ENCODE results near the gene VMAC.
"Not testable (repeated sequence)": the region's sequence is repeated elsewhere in the genome, so short reads cannot be mapped to it uniquely, and the experiment has no call there.

VMAC gene

GRCh38 chr19:5884065-5884811 is 20.4 kb upstream of the VMAC start:
- not testable (repeated sequence) for DNase-seq

- DNase-seq = peak; percentile 21
Observed at GRCh38 chr19:5889288-5889971, 15.2 kb upstream of the VMAC start.

DNA sequence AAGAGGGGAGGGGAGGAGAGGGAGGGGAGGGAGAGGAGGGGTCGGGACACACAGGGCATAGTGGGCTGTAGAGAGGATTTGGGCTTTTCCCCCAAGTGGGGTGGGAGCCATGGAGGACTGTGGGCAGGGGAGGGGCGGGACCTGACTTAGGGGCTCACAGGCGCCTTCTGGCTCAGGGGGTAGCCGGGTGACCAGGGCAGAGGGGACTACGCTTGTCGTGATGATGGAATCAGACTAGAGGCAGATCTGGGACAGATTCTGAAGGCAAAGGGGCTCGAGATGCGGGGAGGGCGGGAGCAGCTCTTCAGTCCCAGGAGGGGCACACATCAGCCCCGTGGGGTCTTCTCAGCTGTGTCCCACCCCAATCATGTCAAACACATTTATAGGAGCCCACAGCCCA is 14.6 kb upstream of the VMAC start:
- DNase-seq = peak; percentile 18

GRCh38 chr19:5891572-5891937 is 13.1 kb upstream of the VMAC start:
- DNase-seq = no peak

DNA sequence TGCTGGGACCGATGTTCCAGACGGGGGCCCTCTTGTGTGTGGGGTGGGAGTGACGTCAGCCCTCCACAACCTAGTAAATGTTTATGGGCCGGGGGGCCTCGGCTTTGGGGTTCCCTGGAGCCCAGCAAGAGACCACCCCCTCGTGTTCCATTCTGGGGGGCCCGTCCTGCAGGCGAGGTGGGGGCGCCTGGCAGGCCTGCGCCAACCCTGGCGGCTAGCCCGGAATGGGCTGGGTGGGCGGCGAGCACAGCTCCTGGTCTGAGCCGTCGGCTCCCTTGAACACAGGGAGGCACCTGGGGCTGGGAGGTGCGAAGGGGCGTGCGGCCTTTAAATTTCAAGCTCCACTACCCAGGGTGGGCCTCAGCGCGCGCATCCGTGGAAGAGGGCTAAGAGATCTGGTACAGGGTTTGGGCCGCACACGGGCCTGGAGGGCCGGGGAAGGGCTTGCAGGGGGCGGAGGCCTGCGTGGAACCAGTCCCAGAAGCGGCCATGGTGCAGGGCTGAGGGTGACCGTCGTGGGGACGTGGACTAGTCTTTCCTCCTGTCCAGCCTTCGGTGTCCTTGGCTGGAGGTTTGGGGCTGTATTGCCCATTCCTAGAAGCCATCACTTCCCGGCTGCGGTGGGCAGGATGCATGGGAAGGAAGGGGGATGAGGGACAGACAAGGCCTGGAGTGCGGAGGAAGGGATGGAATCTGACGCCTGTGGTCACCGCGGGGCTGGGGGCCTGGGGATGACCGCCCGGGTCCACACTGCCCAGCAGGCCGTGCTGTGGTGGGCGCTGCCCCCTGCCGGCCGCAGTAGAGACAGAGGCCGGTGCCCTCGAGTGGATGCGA is 12.5 kb upstream of the VMAC start:
- DNase-seq = peak; percentile 63

DNA sequence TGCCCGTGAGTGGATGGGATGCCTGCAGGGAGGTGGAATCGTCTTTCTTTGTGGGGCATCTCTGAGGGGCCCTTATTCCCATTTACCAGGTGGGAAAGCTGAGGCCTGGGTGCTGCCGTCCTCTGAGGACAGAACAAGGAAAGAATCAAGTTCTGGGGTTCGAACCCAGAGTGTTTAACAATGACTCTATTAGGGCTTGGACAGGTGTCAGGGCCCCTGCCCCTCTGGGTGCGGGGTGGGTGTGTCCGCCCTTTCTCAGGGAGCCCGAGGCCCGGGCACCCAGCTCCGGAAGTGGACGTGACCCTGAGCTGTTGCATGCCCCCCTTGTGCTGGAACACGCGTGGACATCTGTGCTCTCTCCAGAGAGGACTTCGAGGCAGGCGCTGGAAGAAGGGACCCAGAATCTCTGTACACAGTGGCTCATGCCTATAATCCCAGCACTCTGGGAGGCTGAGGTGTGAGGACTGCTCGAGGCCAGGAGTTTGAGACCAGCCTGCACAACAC is 11.8 kb upstream of the VMAC start:
- peak; percentile 25 for DNase-seq

- DNase-seq = no peak
Observed at GRCh38 chr19:5893296-5893903, 11.3 kb upstream of the VMAC start.

GRCh38 chr19:5893907-5894703 is 10.6 kb upstream of the VMAC start:
- peak; percentile 52 for DNase-seq

DNA sequence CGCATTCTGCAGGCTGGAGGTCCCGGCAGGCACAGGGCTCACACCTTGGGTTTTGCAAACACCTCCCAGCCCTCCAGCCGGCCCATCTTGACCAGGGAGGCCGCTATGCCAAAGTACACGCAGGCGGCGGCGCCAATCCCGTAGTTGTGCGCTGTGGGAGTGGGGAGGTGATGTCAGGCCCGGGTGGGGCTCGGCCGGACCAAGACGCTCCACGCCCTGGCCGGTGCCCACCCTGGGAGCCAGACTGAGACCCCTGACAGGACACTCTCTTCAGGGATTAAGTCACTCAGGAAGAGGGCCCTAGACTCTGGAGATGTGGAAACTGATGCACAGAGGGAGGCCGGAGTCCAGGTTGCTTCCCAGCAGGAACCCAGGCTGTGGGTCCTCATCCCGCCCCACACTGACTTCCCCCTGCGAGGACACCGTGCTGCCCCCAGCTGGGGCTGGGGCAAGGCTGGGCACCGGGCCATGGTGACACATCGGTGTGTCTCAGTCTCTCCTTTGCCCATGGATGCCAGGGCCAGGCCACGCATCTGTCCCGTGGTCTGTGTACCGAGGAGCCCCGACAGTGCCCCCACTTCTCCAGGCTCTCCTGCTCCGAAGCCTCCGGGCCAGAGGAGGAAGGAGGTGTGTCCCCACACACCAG is 9.8 kb upstream of the VMAC start:
- peak; percentile 24 for DNase-seq

DNA sequence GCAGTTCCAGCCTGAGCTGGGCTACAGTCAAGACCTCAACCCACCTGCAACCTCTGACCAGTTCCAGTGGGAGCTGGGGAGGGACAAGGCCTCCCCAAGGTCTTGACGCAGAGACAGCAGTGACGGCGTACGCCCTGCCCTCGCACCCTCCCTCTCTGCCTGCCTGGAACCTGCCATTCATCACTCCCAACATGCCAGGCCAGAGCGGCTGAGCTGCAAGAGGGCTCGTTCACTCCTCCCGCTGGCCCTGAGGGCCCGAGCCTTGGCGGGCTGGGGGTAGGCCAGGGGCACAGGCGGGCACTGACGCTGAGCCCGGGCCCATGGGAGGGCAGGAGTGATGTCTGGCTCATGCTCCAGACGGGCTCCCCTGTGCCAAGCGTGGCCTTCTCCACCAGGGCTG is 9.3 kb upstream of the VMAC start:
- DNase-seq = peak; percentile 17

DNA sequence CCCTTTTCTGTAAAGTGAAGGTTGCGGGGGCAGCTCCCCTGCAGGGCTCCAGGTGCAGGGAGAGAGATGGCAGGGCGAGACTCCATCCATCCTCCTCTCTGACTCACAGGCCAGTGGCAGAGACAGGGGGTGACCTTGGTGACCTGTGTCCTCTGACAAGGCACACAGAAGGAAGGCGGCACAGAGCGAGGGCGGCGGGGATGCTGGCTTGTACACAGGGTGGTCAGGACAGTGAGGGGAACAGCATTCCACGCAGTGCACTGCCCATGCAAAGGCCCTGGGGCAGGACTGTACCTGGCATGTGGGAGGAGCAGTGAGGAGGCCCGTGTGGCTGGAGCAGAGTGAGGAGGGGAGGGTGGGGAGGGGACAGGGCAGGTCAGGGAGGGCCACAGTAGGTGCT is 8.8 kb upstream of the VMAC start:
- no peak for DNase-seq

- DNase-seq = peak; percentile 17
Observed at GRCh38 chr19:5896365-5897076, 8.2 kb upstream of the VMAC start.

DNA sequence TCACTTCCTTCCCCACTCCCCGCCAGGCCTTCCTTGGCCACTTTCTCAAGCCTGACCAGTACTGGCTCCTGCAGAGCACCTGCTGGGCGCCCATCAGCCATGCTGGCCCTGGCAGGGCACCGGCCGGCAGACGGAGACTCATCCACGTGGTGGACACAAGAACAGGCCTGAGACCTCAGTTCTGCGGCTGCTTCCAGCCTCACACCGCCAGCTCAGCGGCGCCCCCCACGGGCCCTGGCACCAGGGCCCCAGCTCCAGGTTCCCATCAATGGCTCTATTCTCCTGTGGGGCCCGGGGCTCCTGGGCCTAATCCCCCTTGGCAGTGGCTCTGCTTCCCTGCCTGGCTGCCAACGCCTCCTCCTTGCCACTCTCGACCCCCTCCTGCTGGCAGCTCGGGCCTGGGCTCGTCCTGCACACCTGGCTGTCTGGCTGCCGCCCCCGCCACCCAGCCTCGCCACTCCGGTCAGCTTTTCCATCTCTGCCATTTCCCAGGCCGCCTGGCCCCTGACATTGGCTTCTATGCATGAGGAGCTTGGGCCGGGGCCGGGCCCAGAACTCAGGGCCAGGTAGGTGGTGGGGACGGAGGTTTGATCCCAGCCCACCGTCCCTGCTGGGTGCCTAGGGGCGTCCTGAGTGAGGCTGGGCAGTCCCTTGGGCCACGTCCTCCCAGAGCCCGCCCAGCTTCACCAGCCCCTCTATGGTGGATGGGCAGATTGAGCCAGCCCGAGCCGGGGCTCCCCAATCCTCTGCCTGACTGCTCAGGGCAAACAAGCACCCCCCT is 7.3 kb upstream of the VMAC start:
- DNase-seq = peak; percentile 13

DNA sequence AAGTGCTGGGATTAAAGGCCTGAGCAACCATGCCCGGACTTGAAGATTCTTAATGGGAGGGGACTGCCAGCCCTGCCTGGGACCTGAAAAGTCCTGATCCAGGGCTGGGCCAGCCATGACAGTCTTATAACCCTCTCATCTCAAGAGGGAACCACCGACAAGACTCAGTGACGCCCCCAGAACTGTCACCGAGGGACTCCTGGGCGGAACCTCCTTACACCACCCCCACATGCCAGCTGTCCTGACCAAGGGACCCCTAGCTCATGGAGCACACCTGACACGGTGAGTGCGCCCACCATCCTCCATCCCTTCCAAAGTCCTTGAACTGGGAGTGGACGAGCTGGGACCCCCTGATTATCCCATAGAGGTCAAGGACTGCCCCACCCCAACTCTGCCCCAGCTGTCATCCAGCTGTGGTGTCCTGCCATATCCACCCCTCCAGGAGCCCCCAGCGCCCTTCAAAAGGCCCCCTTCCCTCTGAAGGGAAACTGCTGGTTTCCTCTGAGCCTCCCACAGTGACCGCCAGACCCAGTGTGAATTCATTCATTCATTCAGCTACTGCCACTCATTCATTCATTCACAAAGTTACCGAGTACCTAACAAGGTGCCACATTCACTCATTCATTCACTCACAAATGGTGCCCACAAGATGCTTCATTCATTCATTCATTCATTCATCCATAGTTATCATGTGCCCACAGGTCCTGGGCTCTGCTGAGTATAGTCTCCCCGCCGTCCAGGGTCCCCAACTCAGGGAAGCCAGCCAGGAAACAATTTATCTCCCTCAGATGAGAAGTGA is 4.7 kb upstream of the VMAC start:
- DNase-seq = no peak

GRCh38 chr19:5900976-5901375 is 3.7 kb upstream of the VMAC start:
- no peak for DNase-seq

- DNase-seq = peak; percentile 22
Observed at GRCh38 chr19:5903056-5903623, 1.5 kb upstream of the VMAC start.

DNA sequence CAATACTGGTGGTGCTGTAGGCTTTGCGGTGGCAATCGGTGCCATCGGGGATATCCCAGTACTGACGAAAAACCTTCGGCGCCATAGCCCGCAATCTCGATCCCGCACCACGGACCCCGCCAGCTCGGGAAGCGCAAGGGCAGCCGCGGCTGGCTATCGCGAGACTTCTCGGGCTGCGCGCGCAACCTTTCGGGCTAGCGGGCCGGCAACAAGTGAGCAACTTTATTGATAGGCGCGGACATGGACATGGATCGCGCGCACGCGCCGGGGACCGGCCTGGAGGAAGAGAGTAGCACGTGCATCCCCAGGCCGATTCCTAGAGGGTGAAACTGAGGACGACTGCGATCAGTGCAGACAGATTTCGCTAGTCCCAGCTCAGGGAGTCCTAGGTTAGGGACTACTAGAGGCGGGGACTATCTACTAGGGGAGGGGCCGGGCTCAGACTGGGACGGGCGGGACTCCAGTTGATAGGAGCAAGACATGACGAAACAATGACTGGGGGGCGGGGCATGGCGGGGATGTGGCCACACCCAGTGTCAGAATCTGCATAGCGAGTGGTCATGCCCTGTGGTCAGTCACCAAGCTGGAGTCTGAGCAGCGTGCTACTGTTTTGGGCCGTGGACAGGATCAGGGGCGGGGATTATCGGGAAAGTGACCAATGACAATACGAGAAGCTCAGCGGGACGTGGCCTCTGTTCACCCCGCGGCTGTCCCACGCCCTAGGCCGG is 884 bp upstream of the VMAC start, which contains the start of gene NDUFA11:
NDUFA11 (minus strand) TSS at position 167 of the 728 bp plus-strand sequence; CDS start at position 85, 82 bp downstream.
- peak; percentile 98 for DNase-seq
